Mucosa of gallbladder (tissue), 1 donor: Measurements from ENCODE around the gene COA8. TPM values are rescaled to one million over a fixed set of nuclear protein-coding genes. Genes with fewer than 3 reads are reported as not detected.
A peak's percentile ranks its signal among the peaks of the same experiment; 100 is the strongest.

Experiments
- DNase-seq: peaks from one replicate; pipeline ENCODE4 v3.0.0-alpha.2; 2020; ENCODE audit warnings: low spot score
- total RNA-seq: library from RNA; stranded (reverse); gene quantifications from one replicate; pipeline ENCODE4 v1.2.1, GENCODE V29; 2021
- donor health status: DM: no; HTN: no; CAD: no.

The COA8 gene
- 33.7 TPM for total RNA-seq

DNA sequence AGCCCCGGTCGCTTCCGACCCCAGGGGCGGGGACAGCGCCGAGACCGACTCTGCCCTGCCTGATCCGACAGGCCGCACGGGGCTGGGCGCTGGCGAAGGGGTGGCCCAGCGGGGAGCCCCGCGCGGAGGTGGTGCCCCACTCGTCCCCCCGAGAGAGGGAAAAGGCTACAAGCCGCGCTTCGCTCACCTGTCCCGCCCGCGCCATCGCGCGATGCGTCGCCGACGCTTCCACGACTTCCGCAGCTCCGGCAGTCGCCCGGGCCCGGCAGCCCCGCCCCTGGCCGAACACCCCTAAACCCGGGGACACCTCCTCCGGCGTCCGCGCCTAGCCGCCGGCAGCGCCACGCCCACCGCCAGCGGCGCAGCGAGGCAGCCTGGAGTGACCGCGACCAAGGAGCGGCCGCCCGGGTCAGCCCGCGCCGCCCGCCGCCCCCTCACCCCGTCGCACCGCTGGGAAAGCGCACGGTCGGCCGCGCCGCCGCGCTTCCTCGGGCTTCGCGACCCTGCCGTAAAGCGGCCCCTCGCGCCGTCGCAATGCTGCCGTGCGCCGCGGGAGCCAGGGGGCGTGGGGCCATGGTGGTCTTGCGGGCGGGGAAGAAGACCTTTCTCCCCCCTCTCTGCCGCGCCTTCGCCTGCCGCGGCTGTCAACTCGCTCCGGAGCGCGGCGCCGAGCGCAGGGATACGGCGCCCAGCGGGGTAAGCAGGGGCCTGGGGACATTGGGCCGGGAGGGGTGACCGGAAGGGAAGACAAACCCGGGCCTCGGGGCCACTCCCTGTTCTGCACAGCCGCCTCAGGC lies at the start of gene COA8, which contains the start of gene BAG5:
Gene COA8, plus strand, starts transcription at position 532 of the 797 bp plus-strand sequence. Its CDS starts 42 bp downstream, at position 574.
Gene BAG5, minus strand, starts transcription at position 229 of the 797 bp plus-strand sequence. CDS start 1,493 bp downstream, outside the sequence.
- DNase-seq: peak; percentile 83

- DNase-seq: no peak
Observed at GRCh38 chr14:103514596-103515421, 48.0 kb upstream of the COA8 start.

- DNase-seq: no peak
Observed at GRCh38 chr14:103516426-103517173, 46.2 kb upstream of the COA8 start.

- DNase-seq: no peak
Observed at GRCh38 chr14:103517174-103517566, 45.6 kb upstream of the COA8 start.

- no peak for DNase-seq
Observed at GRCh38 chr14:103517721-103518421, 44.9 kb upstream of the COA8 start.

GRCh38 chr14:103518422-103519042 lies 44.2 kb upstream of the COA8 start:
- DNase-seq: peak; percentile 61

DNA sequence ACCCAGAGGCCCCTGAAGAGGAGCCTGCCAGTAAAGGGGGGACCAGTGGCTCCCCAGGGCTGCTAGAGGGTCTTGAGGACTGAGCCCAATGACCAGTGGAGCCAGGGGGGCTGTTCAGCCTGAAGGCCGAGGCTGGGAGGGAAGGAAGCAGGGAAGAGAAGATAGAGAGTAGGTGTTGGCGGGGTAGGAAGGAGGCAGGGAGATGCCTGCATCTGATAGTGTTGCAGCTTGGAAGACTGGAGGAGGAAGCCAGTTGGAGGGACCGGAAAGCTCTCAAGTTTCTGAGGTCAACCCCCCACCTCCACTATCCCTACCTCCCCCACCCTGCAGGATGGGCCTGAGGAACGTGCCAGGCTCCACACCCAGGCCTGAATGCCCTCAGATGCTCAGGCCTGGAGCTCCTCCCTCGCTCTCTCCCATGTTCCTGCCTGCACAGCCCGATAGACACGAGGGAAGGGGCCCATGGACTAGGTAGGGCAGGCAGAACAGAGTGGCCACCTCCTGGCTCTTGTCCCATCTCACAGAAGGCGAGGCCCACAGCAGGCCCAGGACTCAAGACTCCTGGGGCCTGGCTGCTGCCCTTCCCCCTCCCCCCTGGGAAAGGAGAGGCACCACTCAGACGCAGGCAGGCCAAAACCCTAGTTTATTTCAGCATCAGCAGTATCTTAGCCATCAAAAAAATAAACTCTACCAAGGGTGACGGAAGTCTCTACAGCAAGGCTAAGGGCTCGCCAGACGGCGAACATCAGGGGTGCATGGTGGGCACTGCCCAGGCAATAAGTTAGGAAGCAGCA lies 43.5 kb upstream of the COA8 start:
- DNase-seq: no peak

- no peak for DNase-seq
Observed at GRCh38 chr14:103519837-103520212, 42.9 kb upstream of the COA8 start.

DNA sequence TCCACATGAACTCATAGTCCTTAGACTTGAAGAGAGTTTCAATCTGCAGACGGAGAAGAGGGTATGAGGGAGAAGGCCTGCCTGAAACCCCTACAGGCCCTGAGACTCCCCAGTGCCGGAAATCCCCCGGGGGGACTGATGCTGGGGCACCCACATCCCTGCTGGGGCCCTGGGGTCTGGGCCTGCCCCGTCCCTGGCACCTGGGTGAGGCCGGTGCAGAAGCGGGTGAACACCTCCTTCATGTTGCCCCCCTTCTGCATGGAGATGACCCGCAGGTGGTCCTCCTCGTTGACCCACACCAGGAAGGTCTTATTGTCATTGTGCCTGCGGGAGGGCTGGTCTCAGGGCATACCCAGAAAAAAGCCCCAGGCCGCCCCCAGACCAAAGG lies 42.5 kb upstream of the COA8 start:
- no peak for DNase-seq

DNA sequence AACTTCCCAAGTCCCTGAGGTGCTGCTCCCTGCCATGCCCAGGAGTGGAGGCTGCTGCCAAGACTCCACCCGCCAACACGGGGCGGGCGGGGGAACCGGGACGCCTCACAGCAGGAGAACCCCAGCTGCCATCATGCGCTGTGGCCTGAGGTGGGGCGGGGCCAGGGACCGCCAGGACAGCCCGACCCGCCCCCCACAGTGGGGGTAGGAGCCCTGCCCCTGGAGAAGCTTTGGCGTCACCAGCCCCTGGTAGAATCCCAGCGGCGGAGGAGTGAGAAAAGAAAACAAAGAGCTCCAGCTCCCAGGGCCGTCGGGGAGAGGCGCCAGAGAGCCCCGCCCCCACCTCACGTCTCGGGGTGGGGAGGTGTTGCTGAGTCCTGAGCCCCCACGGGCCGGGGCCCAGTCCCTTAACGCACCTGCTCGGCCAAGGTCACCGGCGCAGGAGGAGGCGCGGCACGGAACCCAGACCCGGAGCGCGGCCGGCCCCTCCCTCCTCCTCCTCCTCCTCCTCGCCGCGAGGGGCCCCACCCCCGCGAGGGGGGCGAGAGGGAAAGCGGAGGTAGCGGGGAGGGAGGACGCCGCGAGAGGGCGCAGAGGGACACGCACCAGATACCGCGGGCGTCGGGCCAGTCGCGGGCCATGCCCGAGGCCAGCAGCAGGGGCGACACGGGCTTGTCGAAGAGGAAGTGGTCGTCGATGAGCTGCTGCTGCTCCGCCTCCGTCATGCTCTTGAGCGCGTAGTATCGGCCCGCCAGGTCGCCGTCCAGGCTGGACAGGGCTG lies 41.9 kb upstream of the COA8 start:
- DNase-seq: peak; percentile 70

- DNase-seq: no peak
Observed at GRCh38 chr14:103521438-103521950, 41.3 kb upstream of the COA8 start.

GRCh38 chr14:103521951-103522563 lies 40.7 kb upstream of the COA8 start:
- DNase-seq: no peak

- DNase-seq: peak; percentile 57
Observed at GRCh38 chr14:103522649-103523574, 39.8 kb upstream of the COA8 start, which contains the start of gene CKB. Gene CKB, minus strand, starts transcription at chr14:103522830. Its CDS starts 337 bp downstream, at chr14:103522493.

DNA sequence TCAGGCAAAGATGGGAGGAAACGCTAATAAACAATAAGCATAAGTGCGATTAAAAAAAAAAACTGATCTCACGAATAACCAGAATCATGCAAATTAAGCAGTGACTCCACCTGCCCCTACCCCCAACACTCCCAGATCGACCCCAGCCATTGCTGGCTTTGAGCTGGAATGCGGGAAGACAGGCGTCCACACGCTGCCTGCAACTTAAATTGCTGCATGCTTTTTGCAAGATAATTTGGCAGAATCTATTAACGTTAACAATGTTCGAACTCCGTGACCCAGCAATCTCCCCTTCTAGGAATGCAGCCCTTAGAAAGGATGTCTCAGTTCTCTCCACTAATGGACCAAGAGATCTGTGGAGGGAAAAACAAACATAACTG lies 39.2 kb upstream of the COA8 start:
- no peak for DNase-seq

- no peak for DNase-seq
Observed at GRCh38 chr14:103524002-103524935, 38.5 kb upstream of the COA8 start.
